COR-L47 (cell line): ENCODE results near the gene SHPK.
"Not testable (repeated sequence)": the region's sequence is repeated elsewhere in the genome, so short reads cannot be mapped to it uniquely, and the experiment has no call there.

Source experiments
- DNase-seq: peaks from one replicate; lab custom pipeline; 2025; lab: John Stamatoyannopoulos, UW

The SHPK gene

DNA sequence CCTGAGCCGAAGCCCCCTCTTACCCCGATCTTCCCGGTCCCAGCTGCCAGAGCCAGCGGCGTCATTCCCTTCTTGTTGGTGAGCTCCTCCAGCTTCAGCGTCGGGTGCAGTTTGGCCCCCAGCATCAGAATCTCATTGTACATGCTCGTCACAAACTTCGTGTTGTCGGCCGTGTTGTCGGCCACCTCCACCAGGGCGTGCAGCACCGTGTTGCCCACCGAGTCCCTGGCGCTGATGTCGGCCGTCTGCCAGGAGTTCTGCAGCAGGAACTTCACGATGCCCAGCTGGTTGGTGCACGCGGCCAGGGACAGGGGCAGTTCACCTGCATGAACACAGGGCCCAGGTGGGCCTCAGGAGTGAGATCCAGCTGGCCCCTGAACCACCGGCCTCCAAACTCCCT, 46.3 kb downstream of the SHPK start:
- no peak for DNase-seq

DNA sequence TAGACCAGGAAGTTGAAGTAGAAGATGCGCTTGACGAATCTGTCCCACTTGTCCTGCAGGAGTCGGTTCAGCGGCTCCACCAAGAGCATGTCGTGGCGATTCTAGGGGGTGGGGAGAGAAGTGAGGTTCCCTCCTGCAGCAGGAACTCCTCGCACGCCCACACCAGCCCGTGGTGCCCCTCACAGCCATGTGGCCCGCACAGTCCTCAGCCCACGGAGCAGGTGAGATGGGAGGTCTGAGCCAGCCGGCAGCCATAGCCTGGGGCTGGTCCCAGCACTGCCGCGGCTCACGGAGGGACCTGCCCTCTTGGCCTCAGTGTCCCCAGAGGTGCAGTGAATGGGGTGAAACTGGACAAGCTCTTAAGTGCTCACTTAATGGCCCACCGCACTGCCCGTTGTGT, 50.2 kb downstream of the SHPK start:
- DNase-seq = no peak

DNA sequence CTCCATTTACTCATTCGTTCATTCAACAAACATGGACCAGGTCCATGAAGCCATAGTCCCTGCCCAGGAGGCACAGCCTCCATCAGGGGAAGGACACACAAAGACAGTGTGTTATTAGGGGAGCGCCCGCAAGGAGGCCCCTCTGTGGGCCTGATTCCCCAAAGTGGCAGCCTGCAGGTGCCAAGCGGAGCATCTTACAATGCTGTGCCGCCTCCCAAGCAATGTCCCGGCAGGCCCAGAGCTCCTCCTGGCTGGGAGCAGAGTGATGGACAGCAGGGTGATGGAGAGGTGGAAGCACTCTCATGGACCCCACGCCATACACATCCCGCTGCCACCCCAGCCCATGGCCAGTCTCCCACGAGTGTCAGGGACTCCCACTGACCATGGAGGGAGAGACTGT, 52.6 kb downstream of the SHPK start:
- no peak for DNase-seq

GRCh38 chr17:3582915-3583314, 53.1 kb downstream of the SHPK start:
- no peak for DNase-seq

GRCh38 chr17:3578667-3579066, 57.4 kb downstream of the SHPK start:
- not testable (repeated sequence) for DNase-seq

- DNase-seq = no peak
Measured at GRCh38 chr17:3576970-3577369, 59.1 kb downstream of the SHPK start.

- no peak for DNase-seq
Measured at GRCh38 chr17:3575511-3575910, 60.5 kb downstream of the SHPK start.

DNA sequence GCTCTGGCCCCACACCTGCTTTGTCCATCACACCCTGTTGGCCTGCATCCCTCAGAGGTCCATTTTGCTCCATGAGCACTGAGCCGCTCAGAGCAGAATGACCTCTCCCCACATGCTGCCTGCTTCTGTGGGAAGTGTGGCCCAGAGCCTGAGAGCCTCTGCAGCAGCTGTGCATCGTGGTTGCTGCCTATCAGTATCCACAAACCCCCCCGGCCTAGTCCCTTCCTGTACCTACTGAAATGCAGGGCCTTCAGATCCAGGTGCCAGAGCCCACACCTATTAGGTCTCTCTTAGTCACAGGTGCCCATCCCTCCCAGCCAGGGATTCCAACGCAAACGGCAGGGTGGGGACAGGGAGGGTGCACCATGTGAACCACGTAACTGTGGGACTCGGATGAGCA, 61.8 kb downstream of the SHPK start:
- no peak for DNase-seq

DNA sequence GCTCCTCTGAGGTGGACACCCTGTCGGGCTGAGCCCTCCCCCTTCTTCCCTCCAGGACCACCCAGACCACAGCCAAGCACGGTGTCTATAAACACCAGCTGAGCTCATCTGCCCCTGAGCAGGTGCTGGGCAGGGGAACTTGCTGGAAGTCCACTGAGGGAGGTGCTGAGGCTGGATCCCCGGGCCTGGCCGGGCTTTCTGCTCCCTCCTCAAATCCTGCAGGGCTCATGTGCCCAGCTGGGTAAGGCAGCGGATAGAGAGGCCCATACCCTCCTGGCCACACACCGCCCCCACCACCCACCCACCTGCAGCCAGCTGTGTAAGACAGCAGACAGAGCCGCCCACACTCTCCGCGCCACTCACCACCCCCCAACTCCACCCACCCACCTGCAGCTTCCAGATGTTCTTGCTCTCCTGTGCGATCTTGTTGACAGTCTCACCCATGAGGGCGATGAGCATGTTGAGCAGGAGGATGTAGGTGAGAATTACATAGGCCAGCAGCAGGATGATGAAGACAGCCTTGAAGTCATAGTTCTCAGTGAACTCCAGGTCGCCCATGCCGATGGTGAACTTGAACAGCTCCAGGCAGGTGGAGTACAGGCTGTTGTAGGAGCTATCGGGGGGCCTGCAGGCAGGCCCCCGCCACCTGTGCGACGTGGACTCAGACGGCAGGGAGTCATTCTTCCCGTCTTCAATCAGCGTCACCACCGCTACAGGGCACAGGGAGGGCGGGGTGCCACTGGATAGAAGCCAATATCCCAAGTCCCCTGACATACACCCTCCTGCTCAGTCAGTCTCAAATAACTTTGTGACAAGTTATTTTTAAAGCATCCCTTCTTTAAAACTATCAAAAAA, 62.6 kb downstream of the SHPK start:
- no peak for DNase-seq

DNA sequence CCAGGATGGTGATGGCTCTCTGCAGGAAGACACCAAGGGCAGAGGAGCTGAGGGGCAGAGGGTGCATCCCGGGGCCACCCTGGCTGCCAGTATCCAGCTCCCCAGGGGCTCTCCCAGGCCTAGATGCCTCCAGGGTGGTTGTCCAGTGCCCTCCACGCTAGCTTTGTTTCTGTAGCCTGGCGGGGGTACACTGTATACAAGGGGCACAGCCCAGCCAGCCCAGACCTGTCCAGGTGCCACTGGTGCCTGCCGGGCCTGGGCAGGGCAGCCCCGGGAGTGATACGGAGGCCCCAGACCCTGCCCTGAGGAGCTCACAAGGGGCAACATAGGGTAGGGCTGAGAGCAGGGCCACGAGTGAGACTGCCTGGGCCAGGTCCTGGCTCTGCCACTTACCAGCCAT, 63.8 kb downstream of the SHPK start:
- DNase-seq = no peak

DNA sequence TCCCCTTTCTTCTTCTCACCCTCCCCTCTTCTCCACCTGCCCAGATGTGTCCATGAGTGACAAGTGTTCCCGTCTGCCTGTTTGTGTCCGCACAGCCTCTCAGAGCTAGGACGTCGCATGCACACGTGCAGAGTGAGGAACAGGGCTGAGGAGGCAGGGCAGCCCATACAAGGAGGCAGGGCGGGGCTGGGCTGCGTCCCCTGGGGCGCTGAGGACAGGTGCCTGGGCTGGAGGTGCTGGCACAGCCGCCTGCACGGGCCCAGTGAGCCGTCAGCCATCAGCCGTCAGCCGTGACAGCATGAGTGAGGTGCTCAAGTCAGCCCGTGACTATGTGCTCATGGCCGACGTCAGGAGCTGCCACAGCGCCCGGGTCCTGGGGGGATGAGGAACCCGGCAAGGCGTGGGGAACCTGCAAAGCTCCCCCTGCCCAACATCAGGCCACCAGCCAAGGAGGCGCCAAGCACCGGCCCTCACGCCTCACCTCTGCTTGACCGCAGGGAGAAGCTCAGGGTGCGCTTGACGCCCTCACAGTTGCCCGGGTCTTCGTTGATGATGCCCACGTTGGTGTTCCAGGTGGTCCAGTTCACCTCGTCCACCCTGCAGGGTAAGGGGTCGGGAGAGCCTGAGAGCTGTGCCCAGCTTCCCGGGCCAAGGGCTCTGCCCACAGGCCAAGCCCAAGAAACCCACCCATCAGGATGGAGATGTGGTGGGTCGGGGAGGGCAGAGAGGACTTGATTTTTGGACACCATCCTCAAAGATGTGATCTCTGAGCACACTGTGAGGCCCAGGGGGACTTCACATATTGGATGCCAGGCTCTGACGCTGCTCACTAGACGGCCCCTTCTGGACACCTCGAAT, 64.8 kb downstream of the SHPK start:
- DNase-seq = no peak

GRCh38 chr17:3569534-3570137, 66.4 kb downstream of the SHPK start:
- DNase-seq = no peak

- no peak for DNase-seq
Measured at GRCh38 chr17:3566551-3566950, 69.5 kb downstream of the SHPK start.

GRCh38 chr17:3565143-3565542, 70.9 kb downstream of the SHPK start:
- no peak for DNase-seq

GRCh38 chr17:3564241-3564640, 71.8 kb downstream of the SHPK start:
- DNase-seq = not testable (repeated sequence)

DNA sequence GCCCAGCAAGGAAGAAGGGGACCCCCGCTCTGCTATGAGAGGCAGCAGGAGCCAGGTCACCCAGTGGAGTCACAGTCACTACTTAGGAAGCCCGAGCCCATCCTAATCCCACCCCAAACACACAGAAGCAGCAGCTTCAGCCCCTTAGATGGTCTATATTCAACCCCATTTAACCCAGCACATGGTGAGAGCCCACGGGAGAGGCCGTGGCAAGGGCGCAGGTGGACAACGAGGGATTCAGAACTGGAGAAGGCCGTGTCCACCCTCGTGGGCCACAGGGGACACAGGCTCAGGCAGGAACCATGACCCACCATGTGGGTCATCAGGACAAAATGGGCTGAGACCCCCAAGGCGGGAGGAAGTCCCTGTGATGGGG, 76.8 kb downstream of the SHPK start:
- no peak for DNase-seq

- no peak for DNase-seq
Measured at GRCh38 chr17:3558603-3559269, 77.3 kb downstream of the SHPK start.
